ENCODE measurements around the gene PGPEP1. TPM values are rescaled to one million over a fixed set of nuclear protein-coding genes. Genes with fewer than 3 reads are reported as not detected.

The PGPEP1 gene
- total and polyA plus RNA-seq, 4 donors = 19.2 to 46.9 (median 33.4) TPM

DNA sequence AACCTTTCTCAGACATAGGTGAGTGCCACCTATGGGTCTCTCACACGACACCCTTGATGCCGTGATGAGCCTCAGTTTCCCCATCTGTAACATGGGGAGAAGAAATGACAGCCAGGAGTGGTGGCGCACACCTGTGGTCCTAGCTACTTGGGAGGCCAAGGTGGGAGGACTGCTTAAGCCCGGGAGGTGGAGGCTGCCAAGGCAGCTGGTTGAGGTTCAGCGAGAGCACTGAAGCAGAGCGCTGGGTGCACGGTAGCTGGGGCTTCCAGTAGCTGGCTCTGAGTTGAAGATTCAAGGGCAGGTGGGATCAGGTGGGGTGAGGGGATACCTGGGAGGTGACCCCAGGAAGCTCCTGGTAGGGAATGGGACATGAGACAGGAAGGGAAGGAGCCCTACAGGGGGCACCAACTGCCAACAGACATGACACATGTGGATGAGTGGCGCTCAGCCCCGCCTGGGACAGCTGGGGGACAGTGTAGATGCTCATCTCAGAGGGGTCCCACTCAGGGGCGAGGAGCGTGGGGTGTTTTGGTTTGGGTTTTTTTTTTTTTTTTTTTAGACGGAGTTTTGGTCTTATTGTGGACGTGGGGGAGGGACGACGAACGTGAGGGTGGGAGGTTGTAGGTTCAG lies 72.3 kb downstream of the PGPEP1 start:
- no peaks in the 10 kb centered on the region for H3K27me3 ChIP-seq (ENCODE audit: control insufficient read depth in 1 of 2, insufficient read depth in 2 of 2, low read length in 1 of 2)
- no peaks in the 10 kb centered on the region for H3K4me1 ChIP-seq (ENCODE audit: control insufficient read depth in 1 of 2, insufficient read depth in 2 of 2, low read length in 2 of 2)
- no peak overlapping the region for H3K4me3 ChIP-seq (ENCODE audit: low read length in 2 of 2)
- ATAC-seq (ENCODE audit: low FRiP score) (no peak), DNase-seq (peak in 1 of 2 donors; percentile 72)
- no peaks in the 10 kb centered on the region for H3K9me3 ChIP-seq (ENCODE audit: control insufficient read depth, low read length)
- H3K36me3 ChIP-seq (ENCODE audit: control insufficient read depth in 1 of 2, insufficient read depth in 2 of 2, low read length in 1 of 2) = no peaks in the 10 kb centered on the region
- 74 to 76% methylated on average over 15 to 16 of the region's 16 CpGs for WGBS, 2 donors
- intact Hi-C loops (cut with DNase I) = loop anchor here (2.0 to 10.0 kb wide), 3 partner anchors 64 to 208 kb away; partner anchors contain the start of gene RAB3A (in 1 of the 2)
- H3K27ac ChIP-seq (ENCODE audit: low read depth in 1 of 2, low read length in 2 of 2) = no peak overlapping the region

DNA sequence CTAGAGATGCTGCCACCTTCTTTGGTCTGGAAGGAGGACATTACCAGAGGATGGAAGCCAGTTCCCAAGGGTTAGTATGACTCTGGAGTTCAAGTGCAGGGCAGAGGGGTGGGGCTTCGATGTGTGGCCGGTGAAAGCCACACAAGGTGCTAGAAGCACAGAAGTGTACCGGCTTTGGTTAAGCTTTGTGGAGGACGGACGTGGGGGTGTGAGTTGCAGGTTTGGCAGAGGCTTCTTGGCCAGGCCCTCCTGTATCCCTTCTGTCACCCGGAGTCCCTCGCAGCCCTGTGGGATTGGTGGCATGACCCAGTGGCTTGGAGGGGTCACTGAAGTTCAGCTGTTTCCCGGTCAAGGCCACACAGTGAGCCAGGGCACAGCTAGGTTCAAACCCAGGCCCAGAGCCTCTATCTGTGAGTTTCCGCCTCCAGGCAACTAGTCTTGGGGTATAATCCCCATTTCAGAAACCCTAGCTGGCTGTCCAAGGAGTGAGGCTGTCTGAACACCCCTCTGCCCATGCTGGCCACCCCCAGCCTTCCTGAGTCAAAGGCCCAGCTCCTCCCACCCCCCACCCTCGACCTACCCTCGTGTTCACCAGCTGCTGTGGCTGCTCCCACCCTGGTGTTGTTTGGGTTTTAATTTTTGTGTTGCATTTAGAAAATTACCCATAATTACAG lies 74.2 kb downstream of the PGPEP1 start:
- 18 to 19% methylated on average over 11 of the region's 11 CpGs for WGBS, 2 donors
- DNase-seq (peak; percentile 64 to 75), ATAC-seq (ENCODE audit: low FRiP score) (no peak)
- Histone ChIP-seq H3K4me1 (ENCODE audit: control insufficient read depth in 1 of 2, insufficient read depth in 2 of 2, low read length in 2 of 2) (no peaks in the 10 kb centered on the region), H3K36me3 (ENCODE audit: control insufficient read depth in 1 of 2, insufficient read depth in 2 of 2, low read length in 1 of 2) (no peaks in the 10 kb centered on the region), H3K4me3 (ENCODE audit: low read length in 2 of 2) (no peak overlapping the region), H3K9me3 (ENCODE audit: control insufficient read depth, low read length) (no peaks in the 10 kb centered on the region), H3K27me3 (ENCODE audit: control insufficient read depth in 1 of 2, insufficient read depth in 2 of 2, low read length in 1 of 2) (no peaks in the 10 kb centered on the region), H3K27ac (ENCODE audit: low read depth in 1 of 2, low read length in 2 of 2) (peak overlapping the region in 1 of 2 donors; percentile 49)
- intact Hi-C loops (cut with DNase I) = loop anchor here (10.0 kb wide), 2 partner anchors 160 to 210 kb away; partner anchors contain the start of gene RAB3A (in 1 of the 2)

GRCh38 chr19:18415178-18415867 lies 74.9 kb downstream of the PGPEP1 start:
- no peaks in the 10 kb centered on the region for H3K27me3 ChIP-seq (ENCODE audit: control insufficient read depth in 1 of 2, insufficient read depth in 2 of 2, low read length in 1 of 2)
- no peaks in the 10 kb centered on the region for H3K36me3 ChIP-seq (ENCODE audit: control insufficient read depth in 1 of 2, insufficient read depth in 2 of 2, low read length in 1 of 2)
- H3K4me3 ChIP-seq (ENCODE audit: low read length in 2 of 2) = no peak overlapping the region
- DNase-seq = peak; percentile 89 to 91
- peak overlapping the region in 1 of 2 donors; percentile 49 for H3K27ac ChIP-seq (ENCODE audit: low read depth in 1 of 2, low read length in 2 of 2)
- no peaks in the 10 kb centered on the region for H3K9me3 ChIP-seq (ENCODE audit: control insufficient read depth, low read length)
- peak; percentile 55 for ATAC-seq (ENCODE audit: low FRiP score)
- WGBS, 2 donors = 2 to 3% methylated on average over 25 of the region's 25 CpGs
- H3K4me1 ChIP-seq (ENCODE audit: control insufficient read depth in 1 of 2, insufficient read depth in 2 of 2, low read length in 2 of 2) = no peaks in the 10 kb centered on the region
- intact Hi-C loops (cut with DNase I) = loop anchor here (10.0 kb wide), 2 partner anchors 161 to 211 kb away; partner anchors contain the start of gene RAB3A (in 1 of the 2)

DNA sequence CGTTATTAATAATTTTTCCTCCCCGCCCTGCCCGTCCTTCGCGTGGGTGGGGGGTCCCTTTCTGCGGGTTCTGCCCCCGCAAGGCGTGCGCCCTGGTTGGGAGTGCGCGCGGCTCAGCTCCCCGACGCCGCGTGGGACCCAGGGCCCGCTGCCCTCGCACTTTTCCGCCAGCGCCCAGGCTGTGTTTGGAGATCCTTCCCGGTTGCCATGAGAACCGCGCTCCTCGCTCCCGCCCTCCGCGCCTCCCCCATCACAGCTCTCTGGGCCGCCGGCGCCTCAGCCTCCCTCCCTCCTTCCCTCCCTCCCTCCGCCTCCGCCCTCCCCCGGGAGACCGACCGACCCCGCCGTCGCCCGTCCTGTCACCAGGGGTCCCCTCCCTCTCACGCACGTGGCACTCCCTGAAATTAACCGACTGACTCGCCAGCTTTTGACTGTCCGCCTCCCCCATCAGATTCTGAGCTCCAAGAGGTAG lies 76.4 kb downstream of the PGPEP1 start:
- peak overlapping the region in 1 of 2 donors; percentile 6 for H3K4me3 ChIP-seq (ENCODE audit: low read length in 2 of 2)
- no peaks in the 10 kb centered on the region for H3K9me3 ChIP-seq (ENCODE audit: control insufficient read depth, low read length)
- no peaks in the 10 kb centered on the region for H3K36me3 ChIP-seq (ENCODE audit: control insufficient read depth in 1 of 2, insufficient read depth in 2 of 2, low read length in 1 of 2)
- no peaks in the 10 kb centered on the region for H3K4me1 ChIP-seq (ENCODE audit: control insufficient read depth in 1 of 2, insufficient read depth in 2 of 2, low read length in 2 of 2)
- H3K27ac ChIP-seq (ENCODE audit: low read depth in 1 of 2, low read length in 2 of 2) = peak overlapping the region in 1 of 2 donors; percentile 71
- no peaks in the 10 kb centered on the region for H3K27me3 ChIP-seq (ENCODE audit: control insufficient read depth in 1 of 2, insufficient read depth in 2 of 2, low read length in 1 of 2)
- 1% methylated on average over 40 to 44 of the region's 44 CpGs for WGBS, 2 donors
- intact Hi-C loops (cut with DNase I) = loop anchor here (1.0 to 10.0 kb wide), 4 partner anchors 113 to 212 kb away; partner anchors contain the start of genes JUND (in 1 of the 2) and RAB3A (in 1 of the 2)
- peak; percentile 82 for ATAC-seq (ENCODE audit: low FRiP score)
- DNase-seq = peak; percentile 97 to 98

GRCh38 chr19:18417250-18418028 lies 77.0 kb downstream of the PGPEP1 start:
- Histone ChIP-seq H3K9me3 (ENCODE audit: control insufficient read depth, low read length) (no peaks in the 10 kb centered on the region), H3K27me3 (ENCODE audit: control insufficient read depth in 1 of 2, insufficient read depth in 2 of 2, low read length in 1 of 2) (no peaks in the 10 kb centered on the region), H3K4me1 (ENCODE audit: control insufficient read depth in 1 of 2, insufficient read depth in 2 of 2, low read length in 2 of 2) (no peaks in the 10 kb centered on the region), H3K4me3 (ENCODE audit: low read length in 2 of 2) (peak overlapping the region in 1 of 2 donors; percentile 6), H3K27ac (ENCODE audit: low read depth in 1 of 2, low read length in 2 of 2) (peak overlapping the region in 1 of 2 donors; percentile 71), H3K36me3 (ENCODE audit: control insufficient read depth in 1 of 2, insufficient read depth in 2 of 2, low read length in 1 of 2) (no peaks in the 10 kb centered on the region)
- intact Hi-C loops (cut with DNase I) = loop anchor here (1.0 to 10.0 kb wide), 4 partner anchors 113 to 213 kb away; partner anchors contain the start of genes JUND (in 1 of the 2) and RAB3A (in 1 of the 2)
- ATAC-seq (ENCODE audit: low FRiP score) (peak; percentile 66), DNase-seq (peak; percentile 93 to 94)
- 1% methylated on average over 39 to 53 of the region's 53 CpGs for WGBS, 2 donors

GRCh38 chr19:18418029-18418482 lies 77.7 kb downstream of the PGPEP1 start:
- H3K27me3 ChIP-seq (ENCODE audit: control insufficient read depth in 1 of 2, insufficient read depth in 2 of 2, low read length in 1 of 2) = no peaks in the 10 kb centered on the region
- no peak overlapping the region for H3K4me3 ChIP-seq (ENCODE audit: low read length in 2 of 2)
- intact Hi-C loops (cut with DNase I) = loop anchor here (10.0 kb wide), 2 partner anchors 163 to 213 kb away; partner anchors contain the start of gene RAB3A (in 1 of the 2)
- ATAC-seq (ENCODE audit: low FRiP score) = no peak
- no peaks in the 10 kb centered on the region for H3K36me3 ChIP-seq (ENCODE audit: control insufficient read depth in 1 of 2, insufficient read depth in 2 of 2, low read length in 1 of 2)
- H3K9me3 ChIP-seq (ENCODE audit: control insufficient read depth, low read length) = no peaks in the 10 kb centered on the region
- 10 to 12% methylated on average over 30 of the region's 30 CpGs for WGBS, 2 donors
- peak; percentile 85 to 87 for DNase-seq
- H3K27ac ChIP-seq (ENCODE audit: low read depth in 1 of 2, low read length in 2 of 2) = peak overlapping the region in 1 of 2 donors; percentile 46
- no peaks in the 10 kb centered on the region for H3K4me1 ChIP-seq (ENCODE audit: control insufficient read depth in 1 of 2, insufficient read depth in 2 of 2, low read length in 2 of 2)

DNA sequence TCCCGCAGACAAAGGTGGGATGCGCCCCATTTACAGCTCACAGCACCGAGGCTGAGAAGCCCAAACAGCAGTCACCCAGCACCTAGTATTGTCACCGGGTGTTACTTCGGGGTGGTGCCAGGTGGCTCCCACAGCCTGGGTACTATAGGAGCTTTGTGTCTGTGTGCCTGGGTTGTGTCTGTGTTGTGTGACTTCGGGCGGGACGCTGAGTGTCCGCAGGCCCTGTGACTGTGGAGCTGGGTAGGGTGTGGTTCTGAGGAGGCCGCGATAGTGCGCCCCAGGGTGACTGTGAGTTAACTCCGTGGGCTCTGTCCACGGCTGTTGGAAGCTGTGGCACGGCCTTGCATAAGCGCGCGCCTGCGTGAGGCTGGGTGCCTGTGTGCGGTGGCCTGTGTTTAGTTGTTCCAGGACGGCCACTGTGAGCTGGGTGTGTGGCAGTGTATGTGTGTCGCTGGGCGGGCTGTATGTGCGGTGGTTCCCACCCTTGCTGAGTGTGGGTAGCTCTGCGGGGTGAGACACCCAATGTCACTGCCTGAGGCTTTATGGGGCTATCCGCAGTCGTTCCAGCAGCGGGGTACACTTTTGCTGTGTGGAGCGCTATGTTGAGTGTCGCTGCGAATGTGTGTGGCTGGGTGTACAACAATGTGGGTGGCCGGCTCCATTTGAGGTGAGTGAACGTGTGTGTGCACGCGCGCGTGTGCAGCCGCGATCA lies 78.2 kb downstream of the PGPEP1 start:
- intact Hi-C loops (cut with DNase I) = loop anchor here (10.0 kb wide), 2 partner anchors 164 to 214 kb away; partner anchors contain the start of gene RAB3A (in 1 of the 2)
- DNase-seq = peak; percentile 76 to 83
- H3K27me3 ChIP-seq (ENCODE audit: control insufficient read depth in 1 of 2, insufficient read depth in 2 of 2, low read length in 1 of 2) = no peaks in the 10 kb centered on the region
- H3K27ac ChIP-seq (ENCODE audit: low read depth in 1 of 2, low read length in 2 of 2) = peak overlapping the region in 1 of 2 donors; percentile 46
- 17 to 19% methylated on average over 39 of the region's 39 CpGs for WGBS, 2 donors
- no peaks in the 10 kb centered on the region for H3K9me3 ChIP-seq (ENCODE audit: control insufficient read depth, low read length)
- H3K36me3 ChIP-seq (ENCODE audit: control insufficient read depth in 1 of 2, insufficient read depth in 2 of 2, low read length in 1 of 2) = no peaks in the 10 kb centered on the region
- no peaks in the 10 kb centered on the region for H3K4me1 ChIP-seq (ENCODE audit: control insufficient read depth in 1 of 2, insufficient read depth in 2 of 2, low read length in 2 of 2)
- H3K4me3 ChIP-seq (ENCODE audit: low read length in 2 of 2) = no peak overlapping the region
- no peak for ATAC-seq (ENCODE audit: low FRiP score)
